DOHH2 (cell line): ENCODE measurements around the gene RHBDF2.

ENCODE experiments used
- H3F3A ChIP-seq: fragments of 200-600 bp; sonication (generic), shearing (Covaris generic); 2 replicates; pipeline ENCODE4 v1.6.0; 2016; ENCODE audit warnings: antibody characterized with exemption, mild to moderate bottlenecking; ENCODE audit not compliant: control insufficient read depth, insufficient read depth
- H3K27ac ChIP-seq: fragments of 200-600 bp; sonication (generic); 2 replicates; pipeline ENCODE4 v1.5.1; 2014; ENCODE audit warnings: low read depth, mild to moderate bottlenecking, low read length, moderate library complexity
- H3K27me3 ChIP-seq: fragments of 200-600 bp; sonication (generic); 2 replicates; pipeline ENCODE4 v1.6.1; 2014; ENCODE audit warnings: mild to moderate bottlenecking, low read length, mixed read lengths; ENCODE audit not compliant: control insufficient read depth
- H3K36me3 ChIP-seq: fragments of 200-600 bp; sonication (generic); 2 replicates; pipeline ENCODE4 v1.6.1; 2014; ENCODE audit warnings: mild to moderate bottlenecking, low read length, moderate library complexity, mixed read lengths; ENCODE audit not compliant: control insufficient read depth
- H3K4me1 ChIP-seq: fragments of 200-600 bp; sonication (generic); 2 replicates; pipeline ENCODE4 v1.6.1; 2014; ENCODE audit warnings: mild to moderate bottlenecking, low read length, mixed read lengths; ENCODE audit not compliant: control insufficient read depth
- H3K4me2 ChIP-seq: fragments of 200-600 bp; sonication (generic); 2 replicates; pipeline ENCODE4 v1.6.0; 2014; ENCODE audit warnings: mild to moderate bottlenecking, low read length, moderate library complexity
- H3K4me3 ChIP-seq: fragments of 200-600 bp; sonication (generic); 2 replicates; pipeline ENCODE4 v1.5.1; 2014; ENCODE audit warnings: mild to moderate bottlenecking, low read length, mixed read lengths
- H3K79me2 ChIP-seq: fragments of 200-600 bp; sonication (generic); 2 replicates; pipeline ENCODE4 v1.6.1; 2014; ENCODE audit warnings: mild to moderate bottlenecking, low read length, mixed read lengths; ENCODE audit not compliant: control insufficient read depth
- H3K9me2 ChIP-seq: fragments of 200-600 bp; sonication (generic); replicated peaks from 2 replicates; pipeline ENCODE4 v1.6.1; 2014; ENCODE audit warnings: mild to moderate bottlenecking, low read length, mixed read lengths; ENCODE audit not compliant: control insufficient read depth
- H3K9me3 ChIP-seq: fragments of 200-600 bp; sonication (generic); 2 replicates; pipeline ENCODE4 v1.6.1; 2014; ENCODE audit warnings: antibody characterized with exemption, low read length, mixed read lengths; ENCODE audit not compliant: control insufficient read depth, insufficient read depth
- H4K20me1 ChIP-seq: fragments of 200-600 bp; sonication (generic); 2 replicates; pipeline ENCODE4 v1.6.0; 2014; ENCODE audit warnings: low read depth, mild to moderate bottlenecking, antibody characterized with exemption, low read length, moderate library complexity; ENCODE audit not compliant: control insufficient read depth, insufficient read depth
- EZH2phosphoT487 ChIP-seq: fragments of 200-600 bp; sonication (generic); IDR thresholded peaks from 2 replicates; pipeline ENCODE4 v1.6.1; 2017; ENCODE audit warnings: borderline replicate concordance, mild to moderate bottlenecking, antibody characterized with exemption, low read length, moderate library complexity, mixed read lengths
- TF ChIP-seq, protein P1 (sequence below): fragments of 200-600 bp; sonication (generic); IDR thresholded peaks from one replicate; pipeline ENCODE4 v1.5.1; 2014; ENCODE audit warnings: antibody characterized with exemption, mild to moderate bottlenecking, low read depth, low read length; ENCODE audit not compliant: poor library complexity, severe bottlenecking

RHBDF2 gene

DNA sequence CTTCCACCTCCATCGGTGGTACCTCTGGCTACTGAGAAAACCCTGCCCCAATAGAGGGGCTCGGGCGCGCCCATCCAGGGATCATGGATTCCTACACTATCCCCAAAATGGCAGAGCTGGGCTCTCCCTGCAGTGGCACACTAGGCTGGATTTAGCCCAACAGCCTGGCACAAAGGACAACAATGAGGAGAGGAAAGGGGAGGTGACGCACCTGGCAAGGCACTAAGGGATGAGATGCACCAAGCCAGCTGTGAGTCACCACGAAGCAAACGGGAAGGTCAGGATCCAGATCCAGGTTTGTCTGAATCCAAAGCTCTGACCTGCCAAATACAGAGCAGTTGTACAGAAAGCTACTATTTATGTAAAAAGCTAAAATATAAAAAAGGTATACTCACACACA, 66.4 kb downstream of the RHBDF2 start:
- Histone ChIP-seq H4K20me1 (no peaks in the 10 kb centered on the region), H3F3A (peaks cover 15% of the 10 kb centered on the region), H3K4me1 (peaks cover 89% of the 10 kb centered on the region), H3K27ac (peak overlapping the region; percentile 88; the same call in 1 of the 2 replicates), H3K36me3 (peaks cover 35% of the 10 kb centered on the region), H3K27me3 (no peaks in the 10 kb centered on the region), H3K4me2 (peak overlapping the region; percentile 96), H3K4me3 (no peak overlapping the region; the same call in 1 of the 2 replicates), H3K9me2 (no peaks in the 10 kb centered on the region), H3K9me3 (no peaks in the 10 kb centered on the region), H3K79me2 (peaks cover 96% of the 10 kb centered on the region)
- TF ChIP-seq, protein P1, sequence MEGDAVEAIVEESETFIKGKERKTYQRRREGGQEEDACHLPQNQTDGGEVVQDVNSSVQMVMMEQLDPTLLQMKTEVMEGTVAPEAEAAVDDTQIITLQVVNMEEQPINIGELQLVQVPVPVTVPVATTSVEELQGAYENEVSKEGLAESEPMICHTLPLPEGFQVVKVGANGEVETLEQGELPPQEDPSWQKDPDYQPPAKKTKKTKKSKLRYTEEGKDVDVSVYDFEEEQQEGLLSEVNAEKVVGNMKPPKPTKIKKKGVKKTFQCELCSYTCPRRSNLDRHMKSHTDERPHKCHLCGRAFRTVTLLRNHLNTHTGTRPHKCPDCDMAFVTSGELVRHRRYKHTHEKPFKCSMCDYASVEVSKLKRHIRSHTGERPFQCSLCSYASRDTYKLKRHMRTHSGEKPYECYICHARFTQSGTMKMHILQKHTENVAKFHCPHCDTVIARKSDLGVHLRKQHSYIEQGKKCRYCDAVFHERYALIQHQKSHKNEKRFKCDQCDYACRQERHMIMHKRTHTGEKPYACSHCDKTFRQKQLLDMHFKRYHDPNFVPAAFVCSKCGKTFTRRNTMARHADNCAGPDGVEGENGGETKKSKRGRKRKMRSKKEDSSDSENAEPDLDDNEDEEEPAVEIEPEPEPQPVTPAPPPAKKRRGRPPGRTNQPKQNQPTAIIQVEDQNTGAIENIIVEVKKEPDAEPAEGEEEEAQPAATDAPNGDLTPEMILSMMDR, result no peak
- TF ChIP-seq EZH2phosphoT487, result no peak

DNA sequence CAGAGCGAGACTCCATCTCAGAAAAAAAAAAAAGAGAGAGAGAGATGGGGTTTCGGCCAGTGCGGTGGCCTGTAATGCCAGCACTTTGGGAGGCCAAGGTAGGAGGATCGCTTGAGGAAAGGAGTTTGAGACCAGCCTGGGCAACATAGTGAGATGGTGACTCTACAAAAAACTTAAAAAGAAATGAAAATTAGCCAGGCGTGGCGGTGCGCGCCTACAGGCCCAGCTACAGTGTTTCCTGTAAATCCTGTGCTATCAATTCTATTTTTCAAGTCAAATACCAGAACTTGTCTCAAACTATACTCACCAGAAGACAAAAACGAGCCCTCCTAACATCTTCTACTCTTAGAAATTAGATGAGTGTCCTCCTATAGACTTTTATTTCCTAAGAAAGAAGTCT, 67.5 kb downstream of the RHBDF2 start:
- no peaks in the 10 kb centered on the region for H3K9me3 ChIP-seq
- H4K20me1 ChIP-seq, result no peaks in the 10 kb centered on the region
- H3K27me3 ChIP-seq, result no peaks in the 10 kb centered on the region
- H3K4me1 ChIP-seq, result peaks cover 89% of the 10 kb centered on the region
- peak overlapping the region; percentile 96 for H3K4me2 ChIP-seq
- H3K4me3 ChIP-seq, result peak overlapping the region; percentile 72
- H3K36me3 ChIP-seq, result peaks cover 32% of the 10 kb centered on the region
- no peaks in the 10 kb centered on the region for H3K9me2 ChIP-seq
- H3K27ac ChIP-seq, result peak overlapping the region; percentile 88
- H3K79me2 ChIP-seq, result peaks cover 95% of the 10 kb centered on the region
- peaks cover 15% of the 10 kb centered on the region for H3F3A ChIP-seq
- TF ChIP-seq, protein P1, result no peak
- no peak for TF ChIP-seq EZH2phosphoT487

DNA sequence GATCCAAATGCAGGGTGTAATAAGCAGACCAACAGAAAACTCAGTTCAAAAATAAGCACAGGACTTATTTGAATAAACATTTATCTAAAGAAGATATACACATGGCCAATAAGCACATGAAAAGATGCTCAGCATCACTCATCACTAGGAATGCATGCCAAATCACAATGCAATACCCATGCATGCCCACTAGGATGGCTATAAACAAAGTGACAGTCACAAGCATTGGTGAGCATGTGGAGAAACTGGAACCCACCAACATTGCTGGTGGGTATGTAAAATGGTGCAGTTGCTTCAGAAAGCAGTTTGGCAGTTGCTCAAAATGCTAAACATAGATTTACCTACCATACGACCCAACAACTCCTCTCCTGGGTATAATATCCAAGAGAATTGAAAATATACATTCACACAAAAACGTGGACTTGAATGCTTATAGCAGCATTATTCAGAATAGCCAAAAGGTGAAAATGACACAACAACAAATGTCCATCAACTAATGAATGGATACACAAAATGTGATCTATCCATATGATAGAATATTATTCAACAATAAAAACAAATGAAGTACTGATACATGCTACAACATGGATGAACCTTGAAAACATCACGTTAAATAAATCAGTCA, 68.4 kb downstream of the RHBDF2 start:
- Histone ChIP-seq H3K27ac (peak overlapping the region; percentile 88), H3K27me3 (no peaks in the 10 kb centered on the region), H3K4me3 (peak overlapping the region; percentile 72), H4K20me1 (no peaks in the 10 kb centered on the region), H3K4me1 (peaks cover 89% of the 10 kb centered on the region), H3K79me2 (peaks cover 93% of the 10 kb centered on the region), H3K36me3 (peaks cover 35% of the 10 kb centered on the region), H3K4me2 (peak overlapping the region; percentile 96), H3K9me3 (no peaks in the 10 kb centered on the region), H3F3A (peaks cover 20% of the 10 kb centered on the region), H3K9me2 (no peaks in the 10 kb centered on the region)
- no peak for TF ChIP-seq EZH2phosphoT487
- TF ChIP-seq, protein P1, result peak; percentile 64
